C4-2B (cell line): ENCODE data around the gene MACROD1.

Experiments
- H3K27ac ChIP-seq: fragments of 450-650 bp; 2 replicates; pipeline ENCODE4 v1.5.1; 2017
- ZFX ChIP-seq: fragments of 450-650 bp; IDR thresholded peaks from 2 replicates; pipeline ENCODE4 v1.6.1; 2017
- TF ChIP-seq, protein P1 (sequence below): fragments of 450-650 bp; conservative IDR thresholded peaks from 2 replicates; pipeline ENCODE4 v1.5.1; 2017; ENCODE audit warnings: mild to moderate bottlenecking

Gene MACROD1

DNA sequence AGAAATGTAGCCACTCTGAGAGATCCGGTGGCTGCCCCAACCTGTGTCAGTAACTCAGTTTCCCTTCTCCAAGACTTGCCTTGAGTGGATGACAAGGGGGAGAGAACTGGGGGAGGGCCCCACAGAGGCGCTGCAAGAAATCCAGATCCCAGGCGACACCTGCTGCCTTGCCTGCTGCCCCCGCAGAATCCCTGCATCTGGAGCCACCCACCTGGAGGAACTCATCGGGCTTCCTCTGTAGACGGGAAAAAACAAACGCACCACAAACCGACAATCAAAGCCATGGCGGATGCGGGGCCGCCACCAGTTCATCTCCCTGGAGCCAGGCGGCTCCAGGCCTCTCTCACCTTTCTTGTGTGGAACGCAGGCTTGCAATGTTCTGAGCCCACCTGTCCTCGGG is 40.2 kb downstream of the MACROD1 start:
- TF ChIP-seq, protein P1, sequence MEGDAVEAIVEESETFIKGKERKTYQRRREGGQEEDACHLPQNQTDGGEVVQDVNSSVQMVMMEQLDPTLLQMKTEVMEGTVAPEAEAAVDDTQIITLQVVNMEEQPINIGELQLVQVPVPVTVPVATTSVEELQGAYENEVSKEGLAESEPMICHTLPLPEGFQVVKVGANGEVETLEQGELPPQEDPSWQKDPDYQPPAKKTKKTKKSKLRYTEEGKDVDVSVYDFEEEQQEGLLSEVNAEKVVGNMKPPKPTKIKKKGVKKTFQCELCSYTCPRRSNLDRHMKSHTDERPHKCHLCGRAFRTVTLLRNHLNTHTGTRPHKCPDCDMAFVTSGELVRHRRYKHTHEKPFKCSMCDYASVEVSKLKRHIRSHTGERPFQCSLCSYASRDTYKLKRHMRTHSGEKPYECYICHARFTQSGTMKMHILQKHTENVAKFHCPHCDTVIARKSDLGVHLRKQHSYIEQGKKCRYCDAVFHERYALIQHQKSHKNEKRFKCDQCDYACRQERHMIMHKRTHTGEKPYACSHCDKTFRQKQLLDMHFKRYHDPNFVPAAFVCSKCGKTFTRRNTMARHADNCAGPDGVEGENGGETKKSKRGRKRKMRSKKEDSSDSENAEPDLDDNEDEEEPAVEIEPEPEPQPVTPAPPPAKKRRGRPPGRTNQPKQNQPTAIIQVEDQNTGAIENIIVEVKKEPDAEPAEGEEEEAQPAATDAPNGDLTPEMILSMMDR: no peak
- TF ChIP-seq ZFX: no peak
- no peak overlapping the region for H3K27ac ChIP-seq

DNA sequence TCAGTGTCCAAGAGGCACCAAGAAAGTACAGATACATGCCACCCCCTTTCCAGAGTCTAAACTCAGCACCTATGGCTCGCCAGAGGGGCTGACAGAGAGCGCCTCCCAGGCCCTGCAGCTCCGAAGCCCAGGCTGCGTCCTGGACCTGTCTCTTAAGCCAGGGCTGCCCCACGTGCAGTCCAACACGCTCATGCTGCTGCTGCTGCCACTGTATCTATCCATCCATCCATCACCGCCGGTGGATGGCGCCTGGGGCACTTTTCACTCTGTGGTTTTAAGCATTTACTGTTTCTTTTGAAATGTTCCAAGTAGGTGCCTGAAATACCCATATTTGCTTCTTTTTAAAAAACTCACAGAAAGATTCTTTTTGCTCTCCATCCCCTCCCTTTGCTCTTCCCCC is 41.8 kb downstream of the MACROD1 start:
- no peak for TF ChIP-seq ZFX
- TF ChIP-seq, protein P1: no peak

GRCh38 chr11:64123679-64124078 is 42.2 kb downstream of the MACROD1 start:
- TF ChIP-seq, protein P1: no peak
- no peak for TF ChIP-seq ZFX
- no peak overlapping the region for H3K27ac ChIP-seq

More for the DNA sequence above, 41.8 kb downstream of the MACROD1 start:
- no peak overlapping the region for H3K27ac ChIP-seq

DNA sequence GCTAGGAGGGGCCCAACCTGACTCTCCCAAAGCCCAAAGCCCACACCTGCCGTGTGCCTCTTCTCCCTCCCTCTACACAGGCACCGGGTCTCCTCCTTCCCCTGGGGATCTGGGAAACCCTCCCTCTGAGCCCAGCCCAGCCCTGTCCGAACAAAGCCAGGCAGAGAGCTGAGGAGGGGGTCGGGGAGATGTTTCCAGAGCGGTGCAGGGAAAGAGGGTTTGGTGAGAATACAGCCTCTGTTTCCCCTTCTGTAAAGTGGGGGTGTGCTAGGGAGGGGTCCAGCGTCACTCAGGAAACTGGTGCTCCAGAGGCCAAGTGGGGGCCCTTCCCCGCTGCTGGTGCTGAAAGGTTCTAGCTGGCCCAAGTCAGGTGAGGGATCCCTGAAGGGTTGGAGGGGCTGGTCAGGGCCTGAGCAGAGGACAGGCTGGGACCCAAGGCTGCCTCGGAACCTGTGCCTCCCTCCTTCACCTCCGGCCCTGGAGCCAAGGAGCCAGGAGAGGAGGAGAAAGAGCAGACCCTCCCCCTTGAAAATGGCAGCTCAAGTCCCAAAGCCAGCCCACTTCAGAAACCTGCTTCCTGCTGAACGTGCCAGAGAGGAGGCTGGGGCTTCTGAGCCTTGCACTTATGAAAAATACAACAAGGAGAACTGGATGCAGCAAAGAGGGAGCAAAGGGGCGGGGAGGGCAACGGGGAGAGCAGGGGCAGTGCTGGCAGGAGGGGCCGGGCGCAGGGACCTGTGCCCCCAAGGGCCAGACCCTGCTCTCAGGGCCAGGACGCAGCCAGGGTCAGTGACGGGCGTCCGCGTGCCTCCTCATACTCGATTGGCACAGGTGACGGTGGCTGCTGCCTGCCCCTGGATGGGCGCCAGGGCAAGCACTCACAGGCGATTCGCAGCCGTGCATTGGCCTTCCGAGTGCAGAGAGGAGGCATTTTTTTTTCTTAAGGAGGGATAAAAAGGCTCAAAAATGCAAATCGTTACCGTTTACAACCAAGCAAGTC is 43.2 kb downstream of the MACROD1 start:
- TF ChIP-seq, protein P1: no peak
- TF ChIP-seq ZFX: no peak

DNA sequence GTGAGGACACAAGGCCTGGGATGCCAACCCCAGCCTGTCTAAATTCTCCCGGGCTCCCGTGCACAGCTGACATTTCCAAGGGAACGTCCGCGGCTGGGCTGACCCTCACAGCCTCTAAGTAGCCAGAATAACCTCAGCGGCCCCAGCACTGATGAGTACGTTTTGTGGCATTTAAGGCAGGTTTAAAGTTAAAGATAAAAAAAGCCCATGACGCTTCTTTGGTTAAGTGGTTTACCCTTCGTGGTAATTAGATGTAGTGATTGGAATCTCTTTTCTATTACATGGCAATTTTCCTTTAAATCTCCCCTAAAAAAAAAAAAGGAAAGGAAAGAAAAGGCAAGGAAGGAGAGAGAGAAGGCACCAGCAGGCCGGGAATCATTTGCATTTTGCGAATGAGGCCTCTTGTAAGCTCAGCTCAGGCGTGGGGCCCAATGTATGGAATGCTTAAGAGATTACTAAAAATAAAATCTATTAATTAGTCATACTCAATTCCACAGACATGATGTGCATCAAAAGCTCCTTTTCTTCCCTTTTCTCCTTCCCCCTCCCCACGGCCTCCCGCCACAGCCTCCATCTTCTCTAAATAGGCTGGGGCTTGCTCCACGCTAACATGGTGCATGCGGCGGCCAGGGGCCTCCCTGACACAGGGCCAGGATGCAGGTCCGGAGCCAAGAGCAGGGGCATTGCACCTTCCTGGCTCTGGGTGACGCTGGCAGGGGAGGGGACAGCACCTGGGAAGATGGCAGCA is 44.1 kb downstream of the MACROD1 start:
- no peak overlapping the region for H3K27ac ChIP-seq
- no peak for TF ChIP-seq ZFX
- TF ChIP-seq, protein P1: no peak

More for the DNA sequence above, 43.2 kb downstream of the MACROD1 start:
- peak overlapping the region; percentile 18; the same call in 1 of the 2 replicates for H3K27ac ChIP-seq

GRCh38 chr11:64120951-64121569 is 44.9 kb downstream of the MACROD1 start:
- H3K27ac ChIP-seq: no peak overlapping the region
- TF ChIP-seq, protein P1: no peak
- TF ChIP-seq ZFX: no peak
